CD4-positive, alpha-beta T cell treated with Interleukin-17A for 4 hours (primary cell): Measurements from ENCODE around the gene BSND.

Source experiments
- DNase-seq: peaks from one replicate; pipeline ENCODE4 v3.0.0-alpha.2; 2020; ENCODE audit warnings: mixed read lengths

The BSND gene

GRCh38 chr1:54976747-54977146, 22.0 kb upstream of the BSND start:
- DNase-seq = no peak

DNA sequence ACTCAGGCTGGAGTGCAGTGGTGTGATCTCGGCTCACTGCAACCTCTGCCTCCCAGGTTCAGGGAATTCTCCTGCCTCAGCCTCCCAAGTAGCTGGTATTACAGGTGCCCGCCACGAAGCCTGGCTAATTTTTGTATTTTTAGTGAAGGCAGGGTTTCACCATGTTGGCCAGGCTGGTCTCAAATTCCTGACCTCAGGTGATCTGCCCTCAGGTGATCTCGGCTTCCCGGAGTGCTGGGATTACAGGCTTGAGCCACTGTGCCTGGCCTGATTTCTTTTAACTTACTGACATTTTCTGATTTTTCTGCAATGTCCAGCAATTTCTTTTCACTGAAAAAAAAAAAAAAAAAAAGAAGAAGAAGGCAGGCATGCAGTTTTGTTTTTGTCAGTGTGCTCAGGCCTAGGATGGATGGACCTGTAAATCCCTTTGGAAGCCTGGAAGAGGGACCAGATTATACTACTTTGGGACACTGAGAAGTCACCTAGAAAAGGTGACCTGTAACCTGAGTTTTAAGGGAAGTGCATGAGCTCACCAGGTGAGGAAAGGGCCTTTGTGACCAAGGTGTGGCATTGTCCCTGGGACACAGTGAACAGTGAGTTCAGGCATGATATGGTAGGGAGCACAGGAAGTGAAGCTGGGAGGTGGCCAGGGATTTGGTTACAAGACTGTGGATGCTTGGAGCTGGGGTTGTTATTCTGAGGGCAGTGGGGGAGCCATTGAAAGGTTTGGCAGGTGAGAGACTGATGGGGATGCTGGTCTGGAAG, 21.0 kb upstream of the BSND start:
- DNase-seq = no peak

GRCh38 chr1:54978528-54979326, 20.0 kb upstream of the BSND start:
- DNase-seq = no peak

- no peak for DNase-seq
Observed at GRCh38 chr1:54979327-54979891, 19.3 kb upstream of the BSND start.

GRCh38 chr1:54980046-54980527, 18.6 kb upstream of the BSND start:
- DNase-seq = no peak

DNA sequence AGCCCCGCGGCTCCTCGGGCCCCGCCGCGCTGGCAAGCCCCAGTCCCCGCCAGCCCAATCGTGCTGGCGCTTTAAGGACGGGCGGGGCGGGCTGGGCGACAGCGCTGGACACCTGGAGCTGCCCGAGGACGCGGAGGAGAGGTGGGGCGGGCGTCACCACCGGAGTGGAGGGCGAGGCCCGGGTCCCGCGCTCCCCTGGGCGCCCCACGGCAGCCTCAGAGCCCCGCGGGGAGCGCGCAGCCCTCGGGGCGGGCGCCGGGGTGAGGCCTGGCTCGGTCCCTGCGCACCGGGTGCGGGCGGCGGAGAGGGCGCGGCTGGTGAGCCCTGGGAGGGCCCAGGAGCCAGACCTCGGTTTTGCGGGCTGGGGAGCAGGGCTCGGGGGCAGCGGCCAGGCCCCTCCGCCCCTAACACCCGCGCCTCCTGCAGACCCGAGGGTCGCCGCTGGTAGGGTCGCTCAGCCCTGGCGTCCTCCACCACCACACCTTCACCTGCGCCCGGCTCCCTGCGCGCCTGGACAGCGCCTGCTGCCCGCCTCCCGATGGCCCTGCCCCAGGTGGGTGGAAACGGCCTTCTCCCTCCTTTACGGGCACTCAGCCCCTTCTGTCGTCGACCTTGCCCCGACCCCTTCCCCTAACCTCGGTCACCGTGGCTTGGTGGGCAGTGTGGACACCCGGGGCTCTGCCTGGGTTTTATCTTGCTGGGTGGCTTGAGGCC, 18.0 kb upstream of the BSND start, which contains the start of gene TMEM61:
TSS of gene TMEM61 (plus strand) at position 101 of the 714 bp plus-strand sequence. CDS start at position 539, 438 bp downstream.
- no peak for DNase-seq

DNA sequence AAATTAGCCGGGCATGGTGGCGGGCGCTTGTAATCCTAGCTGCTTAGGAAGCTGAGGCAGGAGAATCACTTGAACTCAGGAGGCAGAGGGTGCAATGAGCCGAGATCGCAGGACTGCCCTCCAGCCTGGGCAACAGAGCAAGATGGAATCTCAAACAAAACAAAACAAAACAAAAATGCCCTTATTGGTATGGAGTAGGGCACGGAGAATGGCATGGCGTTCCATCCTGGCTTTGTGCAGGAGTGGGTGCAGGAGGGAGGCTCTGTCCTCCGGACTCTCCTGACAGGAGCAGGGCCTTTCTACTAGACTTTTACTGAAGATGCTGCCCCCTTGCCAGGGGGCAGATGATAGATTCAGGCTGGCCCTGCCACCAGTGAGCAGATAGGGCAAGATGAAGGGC, 17.3 kb upstream of the BSND start:
- no peak for DNase-seq

DNA sequence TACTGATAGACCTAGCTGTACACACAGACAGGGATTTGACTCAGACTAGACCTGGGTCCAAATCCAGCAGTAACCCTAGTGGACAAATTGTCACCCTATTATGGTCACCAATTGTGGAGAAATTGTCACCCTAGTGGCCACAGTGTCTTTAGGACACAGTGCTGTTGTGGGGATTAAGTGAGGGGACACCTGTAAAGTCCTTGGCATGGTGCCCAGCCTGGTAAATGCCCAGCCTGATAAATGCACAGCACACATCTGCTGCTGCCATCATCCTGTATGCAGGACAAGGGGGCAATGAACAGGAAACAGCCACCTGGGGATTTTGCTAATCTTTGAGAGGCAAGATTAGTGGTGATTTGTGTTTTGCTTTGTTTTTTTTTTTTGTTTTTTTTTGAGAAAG, 16.0 kb upstream of the BSND start:
- no peak for DNase-seq

- no peak for DNase-seq
Observed at GRCh38 chr1:54984131-54984842, 14.4 kb upstream of the BSND start.

GRCh38 chr1:54985556-54985955, 13.2 kb upstream of the BSND start:
- DNase-seq = no peak

DNA sequence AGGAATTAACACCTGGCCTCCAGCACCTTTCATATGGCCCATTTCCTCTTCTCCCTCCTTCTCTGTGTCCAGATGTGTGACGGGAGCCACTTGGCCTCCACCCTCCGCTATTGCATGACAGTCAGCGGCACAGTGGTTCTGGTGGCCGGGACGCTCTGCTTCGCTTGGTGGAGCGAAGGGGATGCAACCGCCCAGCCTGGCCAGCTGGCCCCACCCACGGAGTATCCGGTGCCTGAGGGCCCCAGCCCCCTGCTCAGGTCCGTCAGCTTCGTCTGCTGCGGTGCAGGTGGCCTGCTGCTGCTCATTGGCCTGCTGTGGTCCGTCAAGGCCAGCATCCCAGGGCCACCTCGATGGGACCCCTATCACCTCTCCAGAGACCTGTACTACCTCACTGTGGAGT, 12.7 kb upstream of the BSND start:
- DNase-seq = no peak

- no peak for DNase-seq
Observed at GRCh38 chr1:54986533-54986932, 12.2 kb upstream of the BSND start.

- no peak for DNase-seq
Observed at GRCh38 chr1:54987427-54987826, 11.3 kb upstream of the BSND start.

DNA sequence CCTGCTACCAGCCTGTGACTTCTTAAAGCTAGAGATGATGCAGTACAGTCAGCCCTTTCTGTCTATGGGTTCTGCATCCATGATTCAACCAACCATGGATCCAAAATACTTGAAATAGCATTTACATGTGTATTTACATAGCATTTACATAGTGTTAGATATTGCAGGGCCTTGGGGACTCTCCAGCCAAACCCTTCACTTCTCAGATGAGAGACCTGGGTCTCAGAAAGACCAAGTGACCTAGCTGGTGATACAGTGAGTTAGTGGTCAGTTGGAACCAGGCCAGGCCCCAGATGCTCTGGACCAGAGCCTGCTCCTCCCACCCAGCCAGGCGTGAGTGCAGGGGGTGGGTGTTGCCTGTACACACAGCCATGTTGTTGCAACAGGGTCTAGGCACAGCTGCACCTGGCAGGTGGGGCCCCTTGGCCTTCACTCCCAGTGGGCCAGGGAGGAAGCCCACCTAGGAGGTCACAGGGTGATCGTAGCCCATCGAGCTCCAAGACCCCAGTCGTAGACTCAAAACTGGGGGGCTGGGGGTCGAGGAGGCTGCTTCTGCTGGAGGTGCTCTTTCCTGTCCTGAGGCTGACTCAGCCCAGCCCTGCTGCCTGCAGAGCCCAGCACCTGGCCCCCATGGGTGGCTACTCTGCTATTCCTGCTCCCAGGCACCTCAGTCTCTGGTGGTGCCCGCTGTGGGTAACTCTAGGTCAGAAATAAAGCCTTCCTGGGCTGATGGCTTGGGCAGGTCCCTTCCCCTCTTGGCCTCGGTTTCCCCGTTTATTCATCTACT, 10.6 kb upstream of the BSND start:
- DNase-seq = no peak

GRCh38 chr1:54988975-54989374, 9.8 kb upstream of the BSND start:
- DNase-seq = no peak

DNA sequence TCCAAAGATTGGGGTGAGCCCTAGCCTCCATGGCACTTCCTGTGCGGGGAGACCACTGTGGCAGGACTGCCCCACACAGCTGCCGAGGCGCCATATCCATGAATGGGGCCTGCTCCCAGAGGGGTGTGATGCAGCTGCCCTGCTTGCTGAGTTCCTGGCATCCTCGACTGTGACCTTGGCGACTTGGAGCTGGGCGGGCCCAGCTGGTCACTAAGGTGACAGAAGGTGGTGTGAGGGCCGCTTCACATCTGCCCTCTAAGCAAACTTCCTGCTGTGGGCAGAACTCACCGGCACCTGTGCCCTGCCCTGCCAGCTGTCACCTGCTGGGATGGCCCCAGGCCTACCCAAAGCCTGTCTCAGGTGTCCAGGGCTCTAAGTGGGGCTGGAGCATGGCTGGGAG, 9.3 kb upstream of the BSND start:
- no peak for DNase-seq

DNA sequence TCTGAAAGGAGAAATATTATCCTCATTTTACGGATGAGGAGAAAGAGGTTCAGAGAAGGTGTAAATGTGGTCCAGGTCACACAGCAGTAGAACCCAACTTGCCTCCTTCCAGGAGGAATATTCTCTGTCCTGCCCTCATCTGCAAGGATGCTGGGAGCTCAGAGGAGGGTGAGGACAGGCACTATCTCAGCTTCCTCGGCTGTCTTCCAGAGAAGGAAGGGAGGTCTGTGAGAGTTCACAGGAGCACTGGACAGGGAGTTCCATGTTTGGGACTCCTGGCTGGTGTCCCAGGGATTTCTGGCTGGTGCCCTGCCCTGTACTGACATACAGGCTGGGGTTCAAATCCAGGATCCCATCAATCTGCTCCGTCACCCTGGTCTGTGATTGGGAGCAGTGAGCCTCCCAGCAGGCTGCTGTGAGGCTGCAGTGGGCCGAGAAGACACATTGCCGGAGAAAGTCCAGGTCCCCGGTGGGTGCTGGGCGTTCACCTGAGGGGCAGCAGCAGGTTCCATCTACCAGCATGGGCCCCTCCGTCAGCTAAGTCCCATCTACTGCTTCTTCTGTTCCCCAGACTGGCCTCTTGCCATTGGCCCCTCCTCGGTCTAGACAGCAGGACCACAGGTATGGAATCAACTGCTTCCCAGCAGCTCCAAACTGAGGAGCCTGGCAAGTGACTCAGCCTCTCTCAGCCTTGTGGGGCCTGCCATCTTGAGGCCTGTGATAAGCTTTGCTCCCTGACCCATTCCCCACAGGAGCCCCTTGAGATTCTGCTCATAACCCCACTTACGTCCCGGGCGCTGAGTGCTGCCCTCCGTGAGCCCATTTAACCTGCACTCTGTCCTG, 8.5 kb upstream of the BSND start:
- no peak for DNase-seq

GRCh38 chr1:54990916-54991315, 7.8 kb upstream of the BSND start:
- no peak for DNase-seq

DNA sequence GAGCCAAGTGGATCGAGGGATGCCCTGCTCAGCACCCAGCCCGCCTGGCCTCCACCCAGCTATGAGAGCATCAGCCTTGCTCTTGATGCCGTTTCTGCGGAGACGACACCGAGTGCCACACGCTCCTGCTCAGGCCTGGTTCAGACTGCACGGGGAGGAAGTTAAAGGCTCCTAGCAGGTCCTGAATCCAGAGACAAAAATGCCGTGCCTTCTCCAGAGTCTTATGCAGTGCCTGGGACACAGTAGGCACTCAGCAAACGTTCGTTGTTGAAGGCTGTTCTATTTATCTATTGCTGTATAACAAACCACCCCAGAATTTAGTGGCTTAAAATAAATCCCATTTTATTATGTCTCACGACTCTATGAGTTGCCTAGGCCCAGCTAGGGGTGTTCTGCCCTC, 6.8 kb upstream of the BSND start:
- DNase-seq = no peak

GRCh38 chr1:54993140-54993539, 5.6 kb upstream of the BSND start:
- no peak for DNase-seq
